ENCODE measurements around the gene NR2C2.

DNA sequence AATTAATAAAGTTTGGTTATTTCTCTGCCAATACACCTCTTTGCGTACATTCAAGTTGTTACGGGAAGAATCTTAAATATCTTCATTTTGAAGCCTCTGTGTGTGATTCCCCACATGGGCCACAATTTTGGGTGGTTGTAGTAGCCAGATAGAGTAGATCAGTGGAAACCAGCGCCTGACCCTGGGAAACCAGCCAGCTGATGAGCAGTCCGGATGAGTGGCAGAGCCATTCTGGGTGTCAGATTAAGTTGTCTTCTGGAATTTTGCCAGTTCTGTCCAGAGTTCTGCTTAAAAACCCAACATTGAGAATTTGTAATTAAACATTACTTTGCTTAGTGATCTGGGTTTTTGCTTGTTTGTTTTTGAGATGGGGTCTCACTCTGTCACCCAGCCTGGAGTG is 68.1 kb downstream of the NR2C2 start:
- TF ChIP-seq YY1 (IDR thresholded peaks at IDR 0.05; ENCODE audit: low read depth) (no peak), FOXM1 (IDR thresholded peaks at IDR 0.05; ENCODE audit: borderline replicate concordance, low read depth) (no peak), CEBPB (IDR thresholded peaks at IDR 0.05) (no peak), TCF12 (IDR thresholded peaks at IDR 0.05; ENCODE audit: low read depth) (no peak), EP300 (IDR thresholded peaks at IDR 0.05; ENCODE audit: borderline replicate concordance) (no peak), RAD21 (IDR thresholded peaks at IDR 0.05; ENCODE audit: low read depth) (no peak), REST (IDR thresholded peaks at IDR 0.05; ENCODE audit: low read depth) (no peak)
- TF ChIP-seq, protein P1, sequence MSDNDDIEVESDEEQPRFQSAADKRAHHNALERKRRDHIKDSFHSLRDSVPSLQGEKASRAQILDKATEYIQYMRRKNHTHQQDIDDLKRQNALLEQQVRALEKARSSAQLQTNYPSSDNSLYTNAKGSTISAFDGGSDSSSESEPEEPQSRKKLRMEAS (IDR thresholded peaks at IDR 0.05), result no peak
